ENCODE measurements around the gene RNF208. TPM values are rescaled to one million over a fixed set of nuclear protein-coding genes. Genes with fewer than 3 reads are reported as not detected.

Gene RNF208
- total RNA-seq, 2 donors from 2014 or later: 5.9 to 7.9 TPM

GRCh38 chr9:137251490-137252268 lies 29.6 kb upstream of the RNF208 start:
- Histone ChIP-seq H3K27ac (no peak overlapping the region), H3K9me3 (no peaks in the 10 kb centered on the region), H3K4me1 (peaks cover 0 to 36% of the 10 kb centered on the region in 2 donors), H3K36me3 (peaks cover 3% of the 10 kb centered on the region), H3K27me3 (no peaks in the 10 kb centered on the region), H3K4me3 (no peak overlapping the region)
- DNase-seq (ENCODE audit: low spot score): no peak
- TF ChIP-seq, protein P1, sequence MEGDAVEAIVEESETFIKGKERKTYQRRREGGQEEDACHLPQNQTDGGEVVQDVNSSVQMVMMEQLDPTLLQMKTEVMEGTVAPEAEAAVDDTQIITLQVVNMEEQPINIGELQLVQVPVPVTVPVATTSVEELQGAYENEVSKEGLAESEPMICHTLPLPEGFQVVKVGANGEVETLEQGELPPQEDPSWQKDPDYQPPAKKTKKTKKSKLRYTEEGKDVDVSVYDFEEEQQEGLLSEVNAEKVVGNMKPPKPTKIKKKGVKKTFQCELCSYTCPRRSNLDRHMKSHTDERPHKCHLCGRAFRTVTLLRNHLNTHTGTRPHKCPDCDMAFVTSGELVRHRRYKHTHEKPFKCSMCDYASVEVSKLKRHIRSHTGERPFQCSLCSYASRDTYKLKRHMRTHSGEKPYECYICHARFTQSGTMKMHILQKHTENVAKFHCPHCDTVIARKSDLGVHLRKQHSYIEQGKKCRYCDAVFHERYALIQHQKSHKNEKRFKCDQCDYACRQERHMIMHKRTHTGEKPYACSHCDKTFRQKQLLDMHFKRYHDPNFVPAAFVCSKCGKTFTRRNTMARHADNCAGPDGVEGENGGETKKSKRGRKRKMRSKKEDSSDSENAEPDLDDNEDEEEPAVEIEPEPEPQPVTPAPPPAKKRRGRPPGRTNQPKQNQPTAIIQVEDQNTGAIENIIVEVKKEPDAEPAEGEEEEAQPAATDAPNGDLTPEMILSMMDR (IDR thresholded peaks at IDR 0.05): no peak

DNA sequence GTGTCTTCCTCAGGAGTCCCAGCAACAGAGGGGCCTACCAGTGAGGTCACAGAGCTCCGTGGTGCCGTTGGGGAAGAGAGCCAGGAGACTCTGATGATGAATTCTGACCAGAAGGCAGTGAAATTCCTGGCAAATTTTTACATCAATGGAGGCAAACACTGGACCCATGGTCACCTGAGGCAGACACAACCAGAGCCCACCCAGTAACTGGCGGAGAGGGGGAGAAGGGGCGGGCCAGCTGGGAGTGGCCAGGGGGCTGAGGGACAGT lies 29.1 kb upstream of the RNF208 start, which contains the start of gene STPG3:
TSS of gene STPG3 (plus strand) at position 93 of the 268 bp plus-strand sequence. CDS start at position 94, 1 bp downstream.
- DNase-seq (ENCODE audit: low spot score): no peak
- peaks cover 0 to 30% of the 10 kb centered on the region in 2 donors for H3K4me1 ChIP-seq
- H3K27ac ChIP-seq: no peak within 1 kb of the TSS

DNA sequence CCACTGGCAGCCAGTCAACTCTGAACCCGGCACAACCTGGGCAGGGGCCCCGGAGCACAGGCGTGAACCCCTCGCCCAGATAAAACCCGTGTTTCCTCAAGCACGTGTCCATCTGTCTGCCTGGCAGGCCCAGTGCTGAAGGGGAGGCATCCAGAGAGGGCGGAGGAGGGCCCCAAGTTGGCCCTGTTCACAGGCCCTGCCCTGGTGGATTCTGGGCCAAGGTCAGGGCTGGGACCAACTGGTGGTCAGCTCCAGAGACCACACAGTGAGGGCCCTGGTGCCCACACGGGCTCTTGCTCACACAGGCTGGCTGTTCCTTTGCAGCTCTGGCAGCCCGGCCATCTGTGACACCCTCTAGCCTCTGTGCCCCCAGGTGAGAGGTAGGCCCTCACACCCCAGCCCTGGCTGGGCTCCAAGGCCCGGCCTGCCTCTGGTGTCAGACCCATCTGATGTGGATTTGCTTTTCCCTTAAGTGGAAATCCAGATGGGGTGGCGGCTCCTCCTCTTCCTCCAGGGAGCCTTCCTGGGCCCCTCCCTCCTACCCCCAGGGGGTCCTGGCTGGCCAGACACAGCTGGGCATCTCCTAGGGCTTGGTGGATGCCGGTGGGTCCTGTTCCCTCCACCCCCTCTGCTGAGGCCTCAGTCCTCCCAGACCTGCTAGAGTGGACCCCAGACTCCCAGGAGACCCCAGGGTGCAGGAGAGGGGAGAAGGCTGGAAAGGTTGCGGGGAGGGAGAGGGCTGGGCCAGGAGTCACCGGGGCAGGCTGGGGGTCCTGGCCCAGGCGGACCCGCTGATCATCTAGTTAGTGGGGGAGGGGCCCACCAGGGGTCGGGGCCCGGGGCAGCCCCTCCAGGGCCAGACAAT lies 28.5 kb upstream of the RNF208 start:
- Histone ChIP-seq H3K4me3 (no peak overlapping the region), H3K9me3 (no peaks in the 10 kb centered on the region), H3K27me3 (no peaks in the 10 kb centered on the region), H3K4me1 (peaks cover 0 to 26% of the 10 kb centered on the region in 2 donors), H3K27ac (no peak overlapping the region), H3K36me3 (no peaks in the 10 kb centered on the region)
- TF ChIP-seq, protein P1 (IDR thresholded peaks at IDR 0.05): no peak
- no peak for DNase-seq (ENCODE audit: low spot score)

More for the DNA sequence above, 29.1 kb upstream of the RNF208 start, which contains the start of gene STPG3:
- TF ChIP-seq, protein P1 (IDR thresholded peaks at IDR 0.05): no peak
- Histone ChIP-seq H3K27me3 (no peaks in the 10 kb centered on the region), H3K9me3 (no peaks in the 10 kb centered on the region), H3K36me3 (no peaks in the 10 kb centered on the region), H3K4me3 (no peak within 1 kb of the TSS)

DNA sequence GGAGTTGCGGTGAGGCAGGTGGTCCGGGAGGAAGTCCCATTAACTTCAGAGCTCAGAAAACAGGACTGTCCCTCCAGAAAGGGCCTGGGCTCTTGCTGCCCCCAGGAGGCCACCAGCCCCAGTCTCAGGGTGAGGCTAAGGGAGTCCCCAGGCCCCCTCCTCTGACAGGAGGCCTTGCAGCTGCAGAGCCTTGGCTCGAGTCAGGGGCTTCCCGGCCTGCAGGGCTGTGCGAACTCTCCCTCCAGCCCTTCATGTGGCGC lies 25.8 kb upstream of the RNF208 start:
- Histone ChIP-seq H3K27me3 (no peaks in the 10 kb centered on the region), H3K9me3 (no peaks in the 10 kb centered on the region), H3K4me3 (no peak overlapping the region), H3K4me1 (peaks cover 0 to 30% of the 10 kb centered on the region in 2 donors), H3K27ac (no peak overlapping the region), H3K36me3 (peaks cover 11% of the 10 kb centered on the region)
- DNase-seq (ENCODE audit: low spot score): no peak
- TF ChIP-seq, protein P1 (IDR thresholded peaks at IDR 0.05): no peak

- Histone ChIP-seq H3K27me3 (no peaks in the 10 kb centered on the region), H3K36me3 (peaks cover 16% of the 10 kb centered on the region), H3K4me1 (peaks cover 0 to 36% of the 10 kb centered on the region in 2 donors), H3K4me3 (no peak overlapping the region), H3K27ac (no peak overlapping the region), H3K9me3 (no peaks in the 10 kb centered on the region)
- no peak for DNase-seq (ENCODE audit: low spot score)
- TF ChIP-seq, protein P1 (IDR thresholded peaks at IDR 0.05): no peak
These were observed 25.3 kb upstream of the RNF208 start for GRCh38 chr9:137247135-137247915.
